HG03064 (cell line): ENCODE data around the gene FSIP1.

Experiments
- ATAC-seq: cut with Tn5 transposase; IDR thresholded peaks from one replicate; pipeline ENCODE4 v1.9.1; 2021; ENCODE audit warnings: low read depth; ENCODE audit not compliant: unreplicated experiment

FSIP1 gene

DNA sequence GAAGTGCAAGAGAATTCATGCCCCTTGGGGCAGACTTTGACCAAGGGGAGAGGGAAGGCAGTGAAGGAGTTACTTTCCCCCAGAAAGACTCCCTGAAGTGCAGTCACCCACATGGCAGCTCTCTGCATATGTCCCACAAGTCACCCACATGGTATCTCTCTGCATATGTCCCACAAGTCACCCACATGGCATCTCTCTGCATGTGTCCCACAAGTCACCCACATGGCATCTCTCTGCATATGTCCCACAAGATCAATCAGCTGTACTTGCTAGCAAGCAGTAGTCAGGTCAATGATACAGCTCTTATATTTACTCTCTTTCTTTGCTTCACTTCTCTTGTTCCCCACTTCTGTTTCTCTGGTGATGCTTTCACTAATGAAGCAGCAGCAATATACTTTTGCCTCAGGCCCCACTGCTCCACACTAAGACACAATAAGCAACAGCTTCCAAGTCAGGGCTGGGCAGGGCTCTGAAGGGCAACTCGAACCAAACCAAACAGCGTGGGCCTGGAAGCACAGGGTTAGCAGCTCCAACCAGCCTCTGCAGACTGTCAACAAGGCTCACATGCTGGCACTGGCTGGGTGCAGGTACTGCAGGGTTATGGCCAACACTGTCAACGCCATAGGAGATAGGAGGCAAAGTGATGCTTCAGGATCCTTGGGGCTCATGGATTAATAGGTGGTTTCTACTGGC is 155.0 kb downstream of the FSIP1 start:
- ATAC-seq = no peak

DNA sequence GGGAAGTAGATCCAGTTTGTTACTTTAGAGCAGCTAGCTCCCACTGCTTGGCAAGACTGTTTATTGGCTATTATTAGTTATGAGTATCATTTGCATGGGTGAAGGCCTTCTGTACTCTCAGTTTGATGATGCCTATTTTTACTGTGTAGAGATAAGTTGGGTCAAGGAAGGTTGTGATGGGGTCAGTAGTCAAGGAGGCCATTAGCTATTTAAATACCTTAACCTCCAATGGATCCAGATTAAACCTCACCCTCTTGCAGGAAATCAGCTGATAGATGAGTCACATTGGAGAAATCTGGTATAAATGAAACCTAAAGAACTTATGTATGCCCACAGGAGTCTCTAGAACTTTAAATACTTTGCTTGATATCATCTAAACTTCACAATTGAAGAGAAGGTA is 156.8 kb downstream of the FSIP1 start:
- no peak for ATAC-seq

DNA sequence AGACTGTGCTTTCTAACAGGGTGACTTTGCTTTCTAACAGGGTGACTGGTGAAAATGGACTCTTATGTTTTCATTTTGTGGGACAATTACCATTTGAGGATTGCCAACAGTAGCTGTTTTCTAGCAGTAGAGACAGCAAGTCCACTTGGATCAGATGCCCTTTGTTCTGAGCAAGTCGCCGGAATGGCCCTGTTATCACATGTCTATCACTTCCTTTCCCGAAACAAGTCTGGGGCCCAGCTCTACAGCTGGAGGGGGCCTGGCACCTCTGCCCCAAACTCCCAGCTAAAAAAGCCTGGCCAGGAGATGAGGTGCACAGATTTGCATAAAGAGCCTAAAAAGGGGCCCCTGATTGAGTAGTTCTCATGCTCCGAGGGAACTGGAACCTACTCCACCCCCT is 157.2 kb downstream of the FSIP1 start:
- ATAC-seq = no peak

DNA sequence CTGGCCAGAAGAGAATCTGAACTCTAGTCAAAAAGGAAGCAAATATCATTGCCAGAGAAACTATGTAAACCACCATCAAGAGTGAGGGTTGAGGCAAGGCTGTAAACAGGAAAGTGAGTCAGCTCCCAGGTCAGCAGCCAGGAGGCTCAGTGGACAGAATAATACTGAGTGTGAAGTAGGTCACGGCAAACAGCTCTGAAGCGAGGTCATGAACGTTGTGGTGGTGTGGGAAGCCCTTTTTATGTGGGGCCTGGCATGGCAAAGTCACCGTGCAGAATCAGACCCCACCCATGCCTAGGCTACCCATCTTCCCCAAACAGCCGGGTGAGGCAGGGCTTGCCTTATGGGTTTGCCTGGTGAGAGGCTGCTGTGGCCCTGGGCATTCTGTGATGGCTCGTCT is 157.8 kb downstream of the FSIP1 start:
- ATAC-seq = peak; percentile 42

DNA sequence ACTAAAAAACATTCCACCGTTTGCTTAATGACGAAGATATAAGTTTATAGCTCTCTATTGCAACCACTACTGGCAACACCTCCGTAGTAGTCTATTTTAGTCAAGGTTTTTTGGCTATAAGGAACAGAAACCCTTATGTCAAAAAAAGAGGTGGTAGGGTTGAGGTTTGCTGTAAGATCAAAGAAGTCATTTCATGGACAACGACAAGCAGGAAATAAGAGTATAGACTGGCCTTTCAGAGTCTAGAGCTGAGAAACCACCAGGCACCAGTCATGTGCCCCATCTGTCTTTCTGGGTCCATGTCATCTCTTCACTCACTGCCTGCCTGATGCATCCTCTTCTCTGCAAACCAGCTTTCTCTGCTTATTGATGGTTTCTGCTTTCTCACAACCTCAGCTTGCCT is 159.1 kb downstream of the FSIP1 start:
- peak; percentile 93 for ATAC-seq

DNA sequence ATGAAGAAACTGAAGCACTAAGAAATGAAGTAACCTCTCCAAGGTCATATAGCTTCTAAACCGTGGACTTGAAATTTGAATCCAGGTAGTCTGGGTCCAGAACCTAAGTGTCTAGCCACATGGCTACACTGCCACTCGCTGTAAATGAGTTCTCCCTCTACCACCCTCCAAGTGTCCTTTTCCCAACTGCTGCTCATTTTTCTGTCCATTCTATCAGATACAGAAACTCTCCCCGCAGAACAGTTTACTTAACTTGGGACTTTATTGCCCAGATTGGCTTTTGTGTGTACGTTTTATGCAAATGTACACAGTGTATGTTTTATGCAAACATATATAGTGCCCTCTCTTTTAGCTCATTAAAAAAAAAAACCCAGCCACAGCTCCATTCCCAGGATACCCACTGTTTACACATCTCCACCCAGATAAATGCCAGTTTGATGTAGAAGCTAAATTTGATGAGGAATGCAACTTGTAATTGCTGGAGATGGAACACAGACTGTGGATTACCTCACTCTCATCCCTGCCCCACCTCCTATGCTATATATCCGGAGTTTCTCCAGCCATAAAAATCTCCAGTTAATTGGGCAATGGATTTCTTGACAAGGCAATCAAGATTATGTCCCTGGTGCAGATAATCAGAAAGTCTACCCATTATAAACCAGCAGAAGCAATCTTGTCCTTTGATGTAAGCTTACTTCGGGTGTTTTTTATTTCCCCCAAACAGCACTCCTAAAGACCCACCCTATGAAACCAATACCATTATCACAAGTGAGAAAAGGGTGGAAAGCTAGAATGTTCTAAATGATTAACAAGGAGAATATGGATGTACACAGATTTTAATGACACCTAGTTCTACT is 159.8 kb downstream of the FSIP1 start:
- no peak for ATAC-seq

DNA sequence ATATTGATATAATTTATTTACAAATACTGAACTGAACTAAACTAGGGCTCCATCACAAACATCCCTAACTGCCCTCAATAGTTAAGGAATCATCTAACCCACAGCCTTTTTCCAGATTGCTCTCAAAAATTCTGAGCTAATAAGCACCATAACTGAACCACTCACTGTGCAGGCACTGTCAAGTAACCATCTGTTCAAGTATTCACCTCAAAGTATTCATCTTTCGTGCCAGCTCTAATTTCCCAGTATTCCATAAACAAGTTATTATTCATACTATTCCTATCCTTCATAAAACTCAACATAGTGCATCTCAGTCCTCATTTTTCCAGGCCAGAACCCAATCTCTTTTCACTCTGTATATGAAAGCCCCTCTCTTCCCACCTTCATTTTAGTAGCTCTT is 160.7 kb downstream of the FSIP1 start:
- no peak for ATAC-seq

DNA sequence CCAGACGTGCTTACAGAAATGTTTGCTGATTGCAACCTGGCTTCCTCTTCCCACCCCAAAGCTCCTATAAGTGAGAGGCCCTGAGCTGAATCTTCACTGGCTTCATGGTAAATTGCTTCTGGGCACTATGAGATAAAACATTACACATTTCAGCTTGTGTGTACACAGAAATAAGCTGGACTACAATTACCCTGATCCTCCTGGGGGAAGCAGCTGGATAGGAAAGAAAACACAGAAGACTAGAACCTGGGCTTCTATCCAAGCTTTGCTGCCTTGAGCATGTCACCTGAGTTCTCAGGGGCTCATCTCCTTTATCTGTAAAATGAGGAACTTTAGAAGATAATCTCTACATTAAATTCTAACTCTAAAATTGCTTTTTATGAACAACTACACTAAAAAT is 161.4 kb downstream of the FSIP1 start:
- ATAC-seq = no peak

DNA sequence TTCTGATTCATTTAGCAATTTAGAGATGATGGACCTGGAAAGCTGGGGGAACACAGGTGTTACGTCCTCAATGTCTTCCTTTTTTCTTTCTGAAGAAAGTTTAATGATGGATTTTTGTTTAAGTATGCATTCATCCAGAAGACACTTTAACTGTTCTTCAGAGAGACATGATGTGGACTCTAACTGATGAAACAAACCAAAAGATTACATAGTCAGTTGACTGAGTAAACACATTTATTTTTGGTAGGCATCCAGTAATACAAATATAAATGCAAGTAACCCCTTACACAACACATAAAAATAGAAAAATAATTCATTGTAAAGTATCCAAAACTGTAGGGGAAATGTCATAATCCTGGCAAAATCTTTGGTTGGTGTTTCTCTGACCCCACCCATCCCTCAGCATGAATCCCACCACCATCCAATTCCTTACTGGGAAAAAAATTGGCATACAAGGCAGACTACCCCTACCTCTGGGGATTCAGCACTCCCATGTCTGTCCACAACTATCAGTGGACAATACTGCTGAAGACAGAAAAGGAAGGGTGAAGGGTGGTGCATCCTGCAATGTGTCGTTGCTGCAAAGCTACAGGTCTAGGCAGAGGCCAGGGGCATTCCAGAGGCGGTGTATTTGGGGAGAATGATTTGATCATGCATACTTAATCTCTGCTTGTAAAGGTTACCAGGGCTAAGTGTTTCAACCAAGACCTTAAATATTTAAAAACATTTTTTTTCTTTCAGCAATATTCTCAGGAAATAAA is 164.4 kb downstream of the FSIP1 start:
- ATAC-seq = no peak

DNA sequence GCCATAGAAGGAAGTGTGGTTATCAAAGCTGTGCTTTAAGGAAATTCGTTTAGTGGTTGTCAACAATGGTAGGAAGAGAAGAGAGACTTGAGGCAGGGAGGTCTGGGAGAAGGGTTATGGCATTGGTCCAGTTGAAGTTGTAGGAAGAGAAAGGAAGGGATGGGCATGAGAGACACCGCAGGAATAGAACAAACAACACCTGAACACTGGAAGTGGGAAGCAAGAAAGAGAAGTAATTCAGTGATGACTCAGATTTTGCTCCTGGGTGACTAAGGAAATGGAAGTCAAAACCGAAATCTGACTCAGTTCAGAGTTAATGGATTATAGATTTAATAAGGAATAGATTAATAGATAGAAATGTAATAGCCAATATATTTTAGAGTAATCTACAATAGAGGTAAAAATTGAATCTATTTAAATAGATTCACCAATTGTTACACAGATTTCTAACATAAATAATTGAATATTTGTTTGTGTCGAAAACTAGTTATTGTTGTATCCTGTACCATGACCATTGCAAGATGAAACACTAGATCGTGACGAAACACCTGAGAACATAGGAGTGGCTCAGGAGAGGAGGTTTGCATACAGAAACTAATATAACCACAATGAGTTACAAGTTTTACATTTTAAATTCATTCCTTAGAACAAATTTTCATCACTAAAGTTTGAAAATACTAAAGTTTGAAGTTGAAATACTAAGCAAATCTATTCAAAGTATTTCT is 165.7 kb downstream of the FSIP1 start:
- ATAC-seq = no peak

DNA sequence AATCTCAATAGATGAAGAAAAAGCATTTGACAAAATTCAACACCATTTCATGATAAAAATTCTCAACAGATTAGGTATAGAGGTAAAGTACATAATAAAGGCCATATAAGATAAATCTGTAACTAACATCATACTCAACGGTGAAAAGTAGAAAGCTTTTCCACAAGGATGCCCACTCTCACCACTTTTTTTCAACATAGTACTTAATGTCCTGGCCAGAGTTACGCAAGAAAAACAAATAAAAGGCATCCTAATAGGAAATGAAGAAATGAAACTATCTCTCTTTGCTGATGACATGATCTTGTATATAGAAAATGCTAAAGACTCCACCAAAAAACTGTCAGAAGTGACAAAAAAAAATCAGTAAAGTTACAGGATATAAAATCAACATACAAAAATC is 168.8 kb downstream of the FSIP1 start:
- no peak for ATAC-seq

DNA sequence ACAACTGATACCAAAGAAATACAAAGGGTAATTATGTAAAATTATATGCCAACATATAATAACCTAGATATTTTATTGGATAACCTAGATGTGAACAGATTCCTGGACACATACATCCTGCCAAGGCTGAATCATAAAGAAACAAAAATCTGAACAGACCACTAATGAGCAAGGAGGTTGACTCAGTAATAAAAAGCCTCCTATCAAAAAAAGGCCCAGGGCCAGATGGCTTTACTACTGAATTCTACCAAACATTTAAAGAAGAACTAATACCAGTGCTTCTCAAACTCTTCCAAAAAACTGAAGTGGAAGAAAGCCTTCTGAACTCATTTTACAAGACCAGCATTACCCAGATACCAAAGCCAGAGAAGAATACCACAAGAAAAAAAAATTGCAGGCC is 169.4 kb downstream of the FSIP1 start:
- ATAC-seq = no peak

DNA sequence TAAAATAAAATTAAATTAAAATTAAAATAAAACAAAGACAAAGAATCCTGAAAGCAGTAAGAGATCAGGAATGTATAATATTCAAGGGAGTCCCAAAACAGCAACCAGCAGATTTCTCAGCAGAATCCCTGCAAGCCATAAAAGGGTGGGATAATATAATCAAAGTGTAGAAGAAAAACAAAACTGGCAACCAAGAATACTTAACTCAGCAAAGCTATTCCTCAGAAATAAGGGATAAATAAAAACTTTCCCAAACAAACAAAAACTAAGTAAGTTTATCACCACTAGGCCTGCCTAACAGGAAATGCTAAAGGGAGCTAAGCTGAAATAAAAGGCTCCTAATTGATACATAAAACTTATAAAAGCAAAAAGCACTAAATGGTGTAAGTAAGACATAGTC is 172.0 kb downstream of the FSIP1 start:
- ATAC-seq = no peak

DNA sequence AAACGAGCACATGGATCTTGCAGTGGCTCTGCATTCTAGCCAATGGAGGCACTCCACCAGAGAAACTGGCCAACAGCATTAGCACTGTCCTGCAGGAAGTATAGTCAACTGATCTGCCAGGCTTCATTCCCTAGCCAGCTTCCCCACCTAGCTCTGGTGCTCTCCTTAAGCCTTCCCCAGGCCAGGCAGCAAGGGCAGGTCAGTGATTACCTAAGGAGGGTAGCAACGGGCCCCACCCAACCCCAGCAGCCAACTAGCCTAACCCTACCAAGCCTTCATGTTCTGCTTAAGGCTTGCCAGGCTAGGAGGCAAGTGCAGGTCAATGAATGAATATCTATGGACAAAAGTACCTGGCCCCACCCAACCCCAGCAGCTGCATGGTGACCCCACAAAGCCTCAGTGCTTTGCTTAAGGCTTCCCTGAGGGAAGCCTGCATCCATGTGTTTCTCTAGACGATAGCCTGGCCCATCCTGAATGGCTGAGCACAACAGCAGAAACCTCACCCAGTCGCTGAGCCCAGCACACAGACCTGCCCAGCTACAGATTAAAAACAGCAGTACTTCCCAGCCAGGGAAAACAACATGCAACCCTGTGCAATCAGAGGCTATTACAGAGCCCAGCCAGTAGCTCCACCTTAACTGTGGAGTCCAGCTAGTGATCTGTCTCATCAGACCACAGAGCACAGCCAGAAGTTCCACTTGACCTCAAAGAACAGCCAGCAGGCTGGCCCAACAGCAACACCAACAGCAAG is 173.3 kb downstream of the FSIP1 start:
- no peak for ATAC-seq

DNA sequence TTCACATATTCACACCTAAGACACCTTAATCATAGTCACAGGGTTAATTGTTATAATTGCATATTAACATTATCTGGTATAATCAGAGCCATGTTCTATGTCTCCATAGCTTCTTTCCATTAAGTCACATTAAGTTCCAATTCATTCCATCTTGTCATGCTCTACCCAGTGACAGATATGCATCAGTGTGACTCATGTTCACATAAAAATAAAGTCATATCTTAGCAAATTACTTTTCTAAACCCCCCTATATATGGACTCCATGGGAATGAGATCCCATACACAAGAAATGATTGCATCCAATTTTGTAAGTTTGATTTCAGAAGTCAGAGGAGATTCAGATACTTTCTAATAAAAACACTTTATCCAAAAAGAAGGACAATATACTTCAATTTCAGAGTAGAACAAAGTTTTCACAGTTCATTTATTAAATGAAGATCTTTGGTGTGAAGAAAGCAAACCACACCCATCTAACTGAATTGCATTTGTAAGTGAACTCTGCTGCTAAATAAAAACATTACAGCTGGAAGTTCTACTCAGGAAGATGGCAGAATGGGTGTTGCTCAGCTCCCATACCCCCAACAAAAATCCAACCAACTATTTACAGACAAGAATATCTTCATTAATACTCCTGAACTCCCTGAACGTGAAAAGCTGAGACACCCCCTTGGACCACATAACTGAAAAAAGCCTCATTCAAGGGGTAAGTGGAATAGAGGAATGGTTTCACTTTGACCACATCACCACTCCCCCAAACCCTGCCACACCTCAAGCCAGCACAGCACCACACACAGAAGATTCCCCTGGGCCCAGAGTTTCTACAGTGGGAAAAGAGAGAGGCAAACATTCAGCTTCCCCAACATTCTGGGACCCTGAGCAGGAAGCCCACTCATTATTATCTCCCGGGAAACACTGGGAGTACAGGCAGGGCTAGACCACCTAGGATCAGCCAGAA is 174.2 kb downstream of the FSIP1 start:
- no peak for ATAC-seq

DNA sequence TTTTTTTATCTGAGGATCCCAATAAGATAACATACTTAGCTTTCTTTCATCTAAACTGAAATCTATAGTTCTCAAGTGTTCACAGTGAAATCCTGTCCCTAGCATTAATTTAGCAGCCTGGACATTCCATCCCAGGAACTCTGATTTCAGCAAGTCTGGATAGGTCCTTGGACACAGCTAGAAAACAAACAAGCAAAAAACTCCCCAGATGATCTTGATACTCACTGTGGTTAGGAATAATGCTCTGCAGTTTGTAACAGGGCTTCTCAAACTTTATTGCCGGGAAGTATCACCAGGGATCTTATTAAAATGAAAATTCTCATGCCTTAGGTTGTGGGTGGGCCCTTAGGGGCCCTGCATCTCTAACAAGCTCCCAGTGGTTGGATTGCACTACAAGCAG is 177.5 kb downstream of the FSIP1 start:
- ATAC-seq = no peak

DNA sequence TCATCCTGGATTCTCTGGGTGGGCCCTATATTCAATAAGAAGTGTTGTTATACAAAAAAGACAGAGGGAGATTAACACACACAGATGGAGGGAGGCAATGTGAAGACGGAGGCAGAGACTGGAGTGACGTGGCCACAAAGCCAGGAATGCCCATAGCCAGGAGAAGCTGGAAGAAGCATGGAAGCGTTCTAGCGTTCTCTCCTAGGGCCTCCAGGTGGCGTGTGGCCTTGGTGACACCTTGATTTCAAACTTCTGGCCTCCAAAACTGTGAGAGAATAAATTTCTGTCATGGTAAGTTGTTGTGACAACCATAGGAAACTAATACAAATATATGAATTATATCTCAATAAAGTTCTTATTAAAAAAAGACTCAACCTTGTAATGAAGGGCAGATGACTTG is 180.5 kb downstream of the FSIP1 start:
- ATAC-seq = no peak

DNA sequence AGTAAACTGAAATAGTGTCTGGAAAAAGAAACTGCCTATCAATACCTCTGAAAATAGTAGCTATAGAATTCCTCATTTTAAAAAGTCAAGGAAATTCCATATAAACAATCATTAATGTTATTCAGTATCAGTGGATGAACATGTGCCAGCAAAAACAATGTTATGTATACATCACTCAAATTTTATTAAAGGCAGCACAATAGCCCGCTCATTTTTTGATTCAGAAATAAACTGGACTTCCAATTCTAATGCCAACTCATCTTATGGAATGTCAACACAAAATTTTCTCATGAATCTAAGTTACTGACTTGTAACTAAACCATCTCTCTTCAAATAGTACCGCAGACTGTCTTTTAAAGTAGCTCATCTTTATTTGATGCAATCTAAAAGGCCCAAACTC is 182.8 kb downstream of the FSIP1 start:
- ATAC-seq = no peak
